GM21381 (cell line): ENCODE results near the gene HPGD.

ENCODE experiments used
- ATAC-seq: cut with Tn5 transposase; IDR thresholded peaks from one replicate; pipeline ENCODE4 v1.9.1; 2021; ENCODE audit warnings: mild to moderate bottlenecking, moderate library complexity; ENCODE audit not compliant: unreplicated experiment

Gene HPGD

DNA sequence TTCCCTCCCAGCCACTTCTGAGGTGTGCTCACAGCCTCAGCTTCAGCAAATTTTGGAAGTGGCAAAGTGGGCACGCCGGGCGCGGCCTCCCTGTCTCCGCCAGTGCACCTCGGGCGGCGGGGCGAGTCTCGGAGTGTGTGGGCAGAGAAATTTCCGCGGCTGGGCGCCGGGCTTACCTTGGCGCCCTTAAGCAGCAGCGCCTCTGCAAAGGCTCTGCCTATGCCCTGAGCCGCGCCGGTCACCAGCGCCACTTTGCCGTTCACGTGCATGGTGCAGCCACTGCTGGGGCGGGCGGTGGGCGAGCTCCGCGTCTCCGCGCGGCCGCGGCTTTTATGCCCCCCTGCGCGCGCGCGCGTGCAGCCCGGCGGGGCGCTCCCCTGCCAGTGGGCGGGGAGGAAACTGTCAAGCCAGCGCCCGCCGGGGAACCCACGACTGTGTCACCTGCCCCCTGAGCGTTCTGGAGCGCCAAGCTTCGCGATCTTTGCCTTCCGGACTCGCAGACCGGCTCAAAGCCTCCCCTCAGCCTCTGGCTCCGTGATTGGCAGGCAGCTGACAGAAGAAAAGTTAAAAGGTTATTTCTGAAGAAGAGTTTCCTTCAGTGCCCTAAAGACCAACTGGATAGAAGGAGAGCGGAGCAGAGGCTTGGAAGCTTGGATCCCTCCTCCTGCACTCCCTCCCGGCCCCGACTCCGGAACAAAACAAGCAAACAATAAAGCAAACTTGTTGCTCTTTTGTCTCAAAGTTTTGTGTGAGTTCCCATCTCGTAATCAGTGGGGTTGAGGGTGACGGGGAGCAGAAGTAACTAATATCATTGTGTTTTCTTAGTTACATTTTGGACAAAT lies at the start of gene HPGD:
Gene HPGD, minus strand, starts transcription at position 306 of the 842 bp plus-strand sequence. Its CDS starts 37 bp downstream, at position 269.
- peak; percentile 71 for ATAC-seq

DNA sequence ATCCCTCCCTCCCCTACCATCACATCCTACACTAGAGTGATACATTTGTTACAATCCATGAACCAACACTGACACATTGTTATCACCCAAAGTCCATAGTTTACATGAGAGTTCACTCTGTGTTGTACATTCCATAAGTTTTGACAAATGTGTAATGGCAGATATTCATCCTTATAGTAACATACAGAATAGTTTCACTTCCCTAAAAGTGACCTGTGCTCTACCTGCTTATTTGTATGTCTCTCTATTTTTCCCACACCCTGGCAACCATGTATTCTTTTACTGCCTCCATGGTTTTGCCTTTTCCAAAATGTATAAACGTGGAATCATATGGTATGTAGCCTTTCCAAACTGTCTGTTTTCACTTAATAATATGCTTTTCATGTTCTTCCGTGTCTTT lies 42.2 kb upstream of the HPGD start:
- no peak for ATAC-seq

DNA sequence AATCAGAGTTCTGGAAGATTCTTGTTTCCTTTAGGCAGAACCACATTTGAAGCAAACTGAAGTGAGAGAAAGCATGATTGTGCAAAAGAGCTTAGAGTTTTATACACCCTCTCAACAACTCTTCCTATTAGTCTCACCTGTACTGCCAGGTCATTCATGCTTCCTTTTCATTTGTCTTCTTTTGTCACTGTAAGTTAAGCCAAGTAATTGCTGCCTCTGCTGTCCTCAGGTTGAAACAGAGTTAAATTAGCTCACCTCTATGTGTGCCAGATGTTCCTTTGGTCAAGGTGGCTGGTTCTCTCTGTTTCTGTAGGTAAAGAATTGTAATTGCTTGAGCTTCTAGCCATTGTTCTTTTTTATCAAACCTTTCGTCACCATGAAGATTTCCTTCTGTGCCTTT lies 41.1 kb upstream of the HPGD start:
- ATAC-seq: no peak

DNA sequence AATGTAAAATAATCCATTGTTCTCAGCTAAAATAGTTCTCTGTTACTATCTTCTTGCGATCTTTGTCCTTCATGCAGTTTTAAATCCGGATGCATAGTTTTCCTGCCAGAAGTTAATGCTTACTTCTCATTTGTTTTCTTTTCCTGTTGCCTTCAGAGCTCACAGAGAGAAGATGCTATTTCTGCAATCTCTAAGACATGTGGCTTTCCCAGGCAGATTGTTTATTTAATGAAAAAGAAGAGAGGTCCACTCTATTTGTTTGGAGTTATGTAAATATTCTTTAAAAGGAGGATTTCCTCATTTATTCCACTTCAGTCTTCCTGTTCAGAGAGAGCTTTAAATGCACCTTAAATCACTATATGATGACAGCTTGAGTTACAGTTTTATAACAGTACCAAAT lies 39.3 kb upstream of the HPGD start:
- ATAC-seq: no peak

DNA sequence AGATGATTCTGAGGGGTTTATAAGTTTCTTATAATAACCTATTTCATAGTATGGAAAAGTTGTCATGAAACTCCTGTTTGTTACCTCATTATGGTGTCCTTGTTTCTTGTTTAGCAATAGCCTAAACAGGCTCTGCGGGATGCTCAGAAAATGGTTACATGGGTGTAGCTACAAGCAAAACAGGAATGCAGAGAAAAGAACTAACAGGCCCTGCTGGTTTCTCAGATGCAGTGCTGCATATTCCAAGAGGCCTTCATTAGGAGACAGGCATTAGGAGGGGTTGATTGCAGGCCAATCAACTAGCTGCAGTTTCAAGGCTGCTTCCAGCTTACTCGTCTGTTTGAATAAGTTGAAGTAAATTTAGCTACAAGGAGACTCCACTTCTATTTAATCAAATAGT lies 37.6 kb upstream of the HPGD start:
- no peak for ATAC-seq

DNA sequence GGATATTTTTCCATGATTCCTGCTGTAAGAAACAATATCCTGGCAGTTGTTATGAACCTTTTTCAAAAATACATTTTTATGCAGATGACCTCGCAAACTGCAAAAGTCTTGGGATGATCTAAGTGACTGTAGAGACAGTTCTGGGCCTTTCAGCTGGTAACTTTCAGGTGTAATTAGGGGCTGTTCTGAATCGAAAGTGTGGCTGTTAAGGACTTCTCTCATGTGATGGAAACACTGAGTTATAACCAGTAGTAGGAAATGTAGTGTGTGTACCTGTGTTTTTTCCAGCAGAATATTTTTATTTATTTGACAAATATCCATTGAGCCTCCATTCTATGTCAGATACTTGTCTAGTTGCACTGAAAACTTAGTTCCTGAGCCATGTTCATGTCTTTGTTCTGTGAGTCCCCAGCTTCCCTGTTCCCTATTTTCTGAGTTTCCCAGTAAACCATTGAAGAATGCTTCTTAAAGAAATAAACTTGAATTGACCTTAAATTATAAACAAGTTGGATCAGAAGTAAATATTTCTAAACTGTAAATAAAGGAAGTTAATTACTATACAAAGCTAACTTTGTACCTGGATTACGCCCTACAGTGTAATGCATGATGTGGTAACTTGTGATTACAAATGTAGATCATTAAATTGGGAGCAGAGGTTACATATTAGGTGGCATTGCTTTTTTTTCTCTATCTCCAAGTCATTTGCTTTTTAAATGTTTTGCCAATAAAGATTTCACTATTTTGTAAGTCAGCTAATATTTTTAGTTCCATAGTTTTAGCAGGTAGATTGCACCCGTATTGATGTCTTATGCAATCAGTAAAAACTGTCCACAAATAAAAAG lies 33.7 kb upstream of the HPGD start:
- ATAC-seq: no peak

DNA sequence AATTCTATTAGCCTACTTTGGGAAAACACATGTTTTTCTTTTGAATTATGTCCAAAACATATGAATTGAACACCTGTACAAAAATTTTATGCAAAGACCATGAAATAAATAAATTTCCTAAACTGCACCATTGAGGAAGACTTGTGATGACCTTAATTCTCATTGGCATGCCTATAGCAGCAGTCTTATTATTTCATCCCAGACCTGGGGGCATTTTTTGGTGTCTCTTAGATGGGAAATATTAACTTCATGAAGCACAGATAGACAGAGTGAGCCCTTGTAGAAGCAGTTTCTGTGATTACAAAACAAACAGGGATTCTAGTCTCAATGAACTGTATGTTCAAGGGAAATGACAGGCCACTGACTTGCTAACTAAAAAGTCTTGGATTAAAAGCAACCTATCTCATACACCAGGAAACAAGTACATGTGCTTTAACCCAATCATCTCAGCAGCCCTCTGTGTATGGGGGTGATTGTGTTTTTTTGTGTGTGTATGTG lies 32.0 kb upstream of the HPGD start:
- no peak for ATAC-seq

DNA sequence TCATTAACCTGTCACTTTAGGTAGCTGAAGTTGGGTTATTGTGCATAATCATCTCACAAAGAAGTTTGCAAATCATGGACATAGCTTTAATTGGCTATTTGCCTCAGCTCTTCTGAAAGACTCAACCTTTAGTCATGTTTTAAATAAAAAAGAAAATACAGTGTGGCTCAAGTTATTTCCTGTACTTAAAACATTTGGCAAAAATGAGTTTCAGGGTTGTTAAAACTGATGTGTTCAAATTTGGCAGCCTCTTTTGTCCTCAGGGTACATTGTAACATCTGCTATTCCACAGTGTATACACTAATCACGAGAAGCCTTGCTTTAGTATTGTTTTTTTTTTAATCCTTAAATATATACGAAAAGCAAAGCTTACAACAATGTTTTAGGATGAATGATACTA lies 31.5 kb upstream of the HPGD start:
- ATAC-seq: no peak

DNA sequence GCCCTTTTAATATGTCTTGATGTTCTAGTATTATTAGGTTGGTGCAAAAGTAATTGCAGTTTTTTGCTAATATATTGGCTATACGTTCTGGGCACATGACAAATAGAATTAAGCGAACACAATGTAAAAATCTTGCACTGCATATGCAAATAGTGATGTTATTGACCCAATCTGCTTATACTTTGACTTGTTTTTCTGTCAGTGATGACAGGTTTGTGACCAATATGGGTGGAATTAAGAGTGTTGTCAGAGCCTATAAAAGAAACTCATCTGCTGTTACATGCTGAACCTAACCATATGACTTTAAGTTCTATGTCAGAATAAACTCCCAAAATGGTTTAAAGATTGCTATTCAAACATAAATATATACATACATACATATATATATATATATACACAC lies 30.7 kb upstream of the HPGD start:
- ATAC-seq: no peak

DNA sequence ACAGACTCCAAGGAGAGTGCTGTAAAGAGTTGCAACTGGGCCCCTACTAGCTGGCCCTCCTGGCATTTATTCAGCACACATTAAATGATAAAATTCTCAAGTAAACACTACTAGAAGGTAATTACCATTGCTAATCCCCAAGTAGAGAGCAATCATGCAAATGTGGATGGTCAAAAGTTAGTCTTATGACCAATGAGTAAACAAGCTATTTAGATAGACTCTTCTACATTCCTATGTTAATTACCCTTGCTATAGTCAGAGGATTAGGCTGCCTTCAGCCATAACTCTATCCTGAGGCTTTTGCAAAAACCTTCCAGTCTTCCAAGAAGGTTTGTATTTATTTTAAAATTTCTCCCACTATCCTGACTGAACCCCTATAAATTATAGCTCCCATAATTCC lies 28.3 kb upstream of the HPGD start:
- ATAC-seq: no peak

DNA sequence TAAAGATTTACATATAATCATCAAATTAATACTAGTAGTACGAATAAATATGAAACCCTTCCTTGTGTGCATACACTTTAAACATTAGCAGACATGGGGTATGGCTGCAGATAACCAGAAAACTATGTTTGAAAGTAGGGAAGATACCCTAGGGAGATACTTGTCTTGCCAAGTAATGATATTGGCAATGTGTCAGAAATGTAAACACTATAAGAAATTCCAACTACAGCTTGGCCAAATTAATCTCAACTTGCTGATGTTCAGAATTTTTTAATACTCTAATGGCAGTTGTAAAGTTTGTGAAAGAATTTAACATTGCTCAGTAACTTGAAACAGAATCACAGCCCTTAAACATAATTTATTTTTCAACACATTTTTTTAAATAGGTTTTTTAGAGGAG lies 27.4 kb upstream of the HPGD start:
- ATAC-seq: no peak

DNA sequence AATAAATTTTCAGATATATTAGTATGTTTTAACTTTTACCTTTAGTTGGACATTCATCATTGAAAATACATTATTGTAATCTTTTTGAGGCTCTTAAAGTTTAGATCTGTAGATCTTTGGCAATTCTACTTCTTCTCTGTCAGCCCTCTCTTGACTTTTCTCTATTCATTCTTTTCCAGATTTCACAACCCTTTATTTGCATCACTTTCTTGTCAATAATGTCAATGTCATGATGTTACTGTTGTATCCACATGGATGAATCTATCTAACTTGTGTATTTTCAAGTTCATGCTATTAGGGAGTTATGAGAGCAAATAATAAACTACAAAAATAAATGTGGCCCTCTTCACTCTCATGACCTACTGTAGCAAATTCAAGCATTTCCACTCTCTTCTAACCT lies 23.0 kb upstream of the HPGD start:
- ATAC-seq: no peak

DNA sequence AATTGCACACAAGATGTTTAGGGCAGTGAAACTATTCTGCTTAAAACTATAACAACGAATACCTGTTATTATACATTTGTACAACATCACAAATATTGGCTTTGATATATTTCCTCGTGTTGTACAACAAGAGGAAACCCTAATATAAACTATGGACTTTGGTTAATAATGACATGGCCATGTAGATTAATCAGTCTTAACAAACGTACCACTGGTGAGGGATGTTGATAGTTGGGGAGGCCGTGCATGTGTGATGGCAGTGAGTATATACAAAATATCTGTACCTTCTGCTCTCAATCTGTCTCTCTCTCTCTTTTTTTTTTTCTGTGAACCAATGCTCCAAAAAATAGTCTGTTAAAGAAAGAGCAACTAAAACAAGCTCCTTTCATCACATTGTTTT lies 22.2 kb upstream of the HPGD start:
- ATAC-seq: no peak

DNA sequence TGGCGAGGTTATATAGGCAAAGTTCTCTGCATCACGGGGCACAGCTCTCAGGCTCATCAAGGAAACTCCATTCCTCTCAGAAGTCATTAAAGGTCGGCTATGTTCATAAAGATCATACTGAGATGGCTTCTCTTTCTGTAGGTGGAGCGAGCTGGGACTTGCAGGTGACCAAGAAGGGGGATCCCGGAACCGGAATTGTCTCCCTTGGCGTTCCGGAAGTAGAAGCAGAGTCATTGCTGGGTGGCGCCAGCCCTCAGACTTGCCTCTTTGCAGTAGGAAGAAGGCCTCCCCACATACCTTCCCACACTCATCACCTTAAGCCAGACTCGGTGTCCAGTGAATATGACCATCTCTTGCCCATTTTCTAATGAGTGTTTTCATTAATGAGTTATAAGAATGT lies 17.9 kb upstream of the HPGD start:
- ATAC-seq: no peak

DNA sequence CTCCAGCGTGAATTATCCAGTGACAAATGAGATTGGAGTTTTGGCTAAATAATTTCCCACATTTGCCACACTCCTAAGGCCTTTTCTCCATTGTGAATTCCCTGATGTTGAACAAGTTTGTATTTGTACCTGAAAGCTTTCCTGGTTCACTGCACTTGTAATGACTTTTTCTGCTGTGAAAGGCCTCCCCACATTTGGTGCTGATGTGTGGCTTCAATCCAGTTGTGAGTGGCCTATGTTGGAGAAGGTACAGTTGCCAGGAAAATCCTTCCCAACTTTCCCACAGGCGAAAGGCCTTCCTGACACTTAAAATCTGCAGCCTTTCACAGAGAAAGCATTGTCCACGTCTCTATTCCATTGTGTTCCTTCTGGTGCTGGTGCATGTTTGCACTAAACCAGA lies 17.3 kb upstream of the HPGD start:
- no peak for ATAC-seq

DNA sequence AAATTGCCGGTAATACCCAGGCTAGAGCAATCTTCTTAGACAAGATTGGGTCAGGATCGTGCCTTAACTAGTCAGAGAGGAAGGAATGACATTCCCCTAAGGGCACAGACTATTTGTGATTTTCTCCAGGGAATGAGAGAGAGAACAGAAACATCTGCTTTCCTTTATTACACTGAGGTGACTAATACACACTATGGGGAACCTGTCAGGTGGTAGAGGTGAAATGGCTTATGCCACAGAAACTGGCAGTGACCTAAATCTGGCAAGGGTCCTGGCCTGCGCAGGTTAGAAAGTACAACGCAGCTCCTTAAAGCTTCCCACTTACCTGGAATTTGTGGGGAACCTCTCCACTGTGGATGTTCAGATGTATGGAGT lies 16.6 kb upstream of the HPGD start:
- no peak for ATAC-seq

DNA sequence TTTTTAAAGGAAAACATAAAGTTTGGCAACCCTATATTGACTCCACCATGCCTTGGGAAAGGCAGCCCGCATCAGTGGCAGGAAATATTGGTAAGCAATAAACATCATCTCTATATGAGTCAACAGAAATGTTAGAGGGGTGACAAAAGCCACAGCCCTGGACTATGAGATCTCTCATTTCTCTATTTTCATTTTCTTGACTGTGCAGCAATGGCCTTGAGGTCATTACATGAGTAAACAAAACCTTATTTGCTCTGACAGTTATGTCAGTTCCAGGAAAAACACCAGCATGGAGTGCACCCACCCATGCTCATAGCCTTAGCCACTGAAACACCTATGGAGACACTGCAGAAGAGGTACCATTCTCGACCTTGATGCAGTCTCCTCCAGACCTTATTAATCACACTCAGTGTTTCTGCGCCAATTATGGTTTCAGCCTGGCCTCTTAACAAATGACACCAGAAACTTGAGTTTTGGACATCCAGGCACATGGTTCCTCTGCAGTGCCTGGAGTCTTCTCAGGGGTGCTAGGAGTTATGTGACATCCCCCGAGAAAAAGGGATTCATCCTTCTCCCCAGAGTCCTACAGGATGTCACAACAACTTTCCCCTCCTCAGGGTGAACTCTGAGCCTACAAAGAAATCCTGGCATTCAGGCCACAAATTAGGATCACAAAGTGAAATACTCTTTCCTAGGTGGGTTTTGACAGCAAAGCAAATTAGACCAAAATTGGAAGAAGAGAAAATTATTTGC lies 16.0 kb upstream of the HPGD start:
- ATAC-seq: peak; percentile 97

DNA sequence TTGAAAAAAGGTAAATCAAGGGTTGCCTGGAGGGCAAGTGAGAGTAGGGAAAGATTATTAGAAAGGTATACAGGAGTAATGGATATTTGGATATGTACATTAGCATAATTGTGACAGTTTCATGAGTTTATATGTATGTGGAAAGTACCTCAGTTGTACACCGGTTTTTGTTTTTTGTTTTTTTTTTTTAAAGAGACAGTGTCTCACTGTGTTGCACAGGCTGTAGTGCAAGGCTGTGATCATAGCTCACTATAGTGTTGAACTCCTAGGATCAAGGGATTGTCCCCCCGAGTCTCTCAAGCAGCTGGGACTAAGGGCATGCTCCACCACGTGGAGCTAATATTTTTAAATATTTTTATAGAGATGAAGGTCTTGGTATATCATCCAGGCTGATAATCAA lies 15.3 kb upstream of the HPGD start:
- peak; percentile 13 for ATAC-seq

DNA sequence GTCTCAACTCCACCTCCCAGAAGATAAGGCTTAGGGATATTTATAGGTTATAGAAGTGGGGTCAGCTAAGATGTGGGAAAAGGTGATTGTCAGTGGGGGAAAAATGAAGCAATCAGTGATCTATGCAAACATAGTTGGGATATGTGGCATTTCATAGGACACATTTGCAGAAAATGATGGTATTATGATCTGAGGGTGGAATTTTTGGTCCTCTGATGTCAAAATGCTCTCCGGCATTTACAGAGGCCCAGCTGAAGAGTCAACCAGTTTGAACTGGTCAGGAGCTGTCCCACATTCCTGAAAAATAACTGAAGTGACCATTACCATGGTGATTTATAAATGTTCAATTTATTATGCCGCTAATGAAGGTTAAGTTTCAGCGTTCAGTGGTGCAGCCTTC lies 12.2 kb upstream of the HPGD start:
- no peak for ATAC-seq

DNA sequence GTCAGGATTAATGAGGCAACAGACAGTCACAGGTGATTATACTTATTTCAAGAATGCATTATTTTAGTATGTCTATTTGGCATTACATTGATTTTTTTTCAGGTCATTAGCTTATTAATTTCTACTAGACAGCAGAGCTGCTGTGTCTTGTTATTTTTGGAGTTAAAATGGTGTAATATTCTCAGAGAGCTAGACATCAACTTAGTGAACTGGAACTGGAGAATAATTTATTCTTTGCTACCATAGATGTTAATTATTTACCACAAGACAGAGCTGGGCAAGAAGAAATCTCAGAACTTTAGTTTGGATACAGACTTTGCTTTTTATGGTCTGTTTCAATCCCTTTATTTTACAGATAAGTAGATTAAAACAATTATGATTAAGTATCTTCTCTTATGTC lies 10.2 kb upstream of the HPGD start:
- no peak for ATAC-seq

DNA sequence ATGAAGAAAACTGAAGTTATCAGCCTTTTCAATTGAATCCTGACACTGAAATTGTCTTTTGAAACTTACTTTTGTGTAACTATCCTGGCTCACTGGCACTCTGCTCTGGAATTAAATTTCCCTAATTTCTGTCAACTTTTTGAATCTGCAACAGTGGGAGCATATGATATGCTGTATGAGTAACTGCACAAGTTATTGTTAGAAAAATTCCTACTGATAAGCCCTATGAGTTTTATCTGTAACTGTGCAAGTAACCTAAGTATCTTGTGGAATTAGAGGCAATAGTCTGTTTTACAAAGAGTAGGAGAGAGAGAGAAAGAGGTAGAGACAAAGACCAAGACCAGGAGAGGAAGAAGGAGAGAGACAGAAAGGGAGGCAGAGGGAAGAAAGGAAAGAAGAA lies 9.2 kb upstream of the HPGD start:
- no peak for ATAC-seq
